ENCODE data around the gene CYSTM1.

CYSTM1 gene, protein sequence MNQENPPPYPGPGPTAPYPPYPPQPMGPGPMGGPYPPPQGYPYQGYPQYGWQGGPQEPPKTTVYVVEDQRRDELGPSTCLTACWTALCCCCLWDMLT

DNA sequence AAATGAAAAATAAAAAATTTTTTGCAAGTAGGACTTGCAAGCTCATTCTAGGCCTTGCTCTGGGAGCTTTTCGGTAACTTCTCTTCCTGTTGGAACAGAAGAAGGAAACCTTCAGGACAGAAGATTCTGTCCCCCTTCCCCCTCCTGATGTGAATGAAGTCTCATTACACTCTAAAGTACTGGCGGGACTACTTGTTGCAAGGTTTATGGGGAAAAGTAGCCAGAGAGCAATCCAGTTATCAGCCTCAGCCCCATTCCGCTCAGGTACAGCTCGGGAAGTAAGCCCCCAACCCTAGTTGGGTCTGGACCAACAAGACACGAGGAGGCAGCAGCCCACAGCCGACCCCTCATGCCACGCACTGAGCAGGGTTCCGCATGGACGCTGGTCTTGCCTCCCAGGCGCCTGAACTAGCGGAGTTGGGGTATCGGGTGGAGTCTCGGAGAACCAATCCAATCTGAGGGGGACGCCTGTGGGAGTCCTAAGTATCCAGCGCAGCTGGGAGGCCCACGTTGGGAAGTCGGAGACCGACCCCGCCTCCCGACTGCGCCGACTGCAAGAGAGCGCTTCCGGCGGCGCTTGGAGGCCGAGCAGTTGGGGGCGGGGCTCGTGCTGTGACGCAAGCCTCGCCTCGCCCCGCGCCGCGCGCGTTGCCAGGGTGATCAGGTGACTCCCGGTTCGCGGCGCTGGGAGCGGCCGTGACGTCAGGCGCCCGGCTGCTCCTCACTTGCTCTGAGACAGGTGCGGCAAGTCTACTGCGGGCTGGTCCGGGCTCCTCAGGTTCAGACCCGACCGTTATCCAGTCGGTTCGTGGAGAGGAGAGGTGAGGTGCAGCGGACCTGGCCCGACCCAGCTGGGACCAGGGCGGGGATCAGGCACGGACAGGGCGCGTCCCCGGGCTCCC lies at the start of gene CYSTM1:
Gene CYSTM1 (plus strand): TSS at position 724 of the 902 bp plus-strand sequence. CDS start 19,278 bp downstream, outside the sequence.
- DNase-seq: peak; percentile 63

DNA sequence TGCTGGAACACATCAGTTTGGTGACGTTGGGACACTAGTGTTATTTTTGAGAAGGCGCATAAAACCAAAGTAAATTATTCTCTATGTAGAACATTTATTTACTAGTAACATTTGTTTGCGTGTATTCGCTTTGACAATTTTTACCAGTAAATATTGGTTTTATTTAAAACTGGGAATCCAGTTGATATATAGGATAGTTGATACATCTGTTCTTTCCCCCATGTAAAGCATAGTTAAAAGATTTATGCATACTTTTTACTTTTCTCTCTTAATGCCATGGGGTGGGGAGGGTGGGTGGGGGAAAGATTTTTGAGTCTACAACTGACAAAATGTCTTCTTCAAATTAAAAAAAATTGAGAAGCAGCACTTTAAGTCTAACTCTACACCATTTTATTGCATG lies 49.4 kb upstream of the CYSTM1 start, which contains the start of gene IGIP:
Gene IGIP (plus strand): TSS at position 301 of the 400 bp plus-strand sequence. CDS start 2,540 bp downstream, outside the sequence.
- no peak for DNase-seq

DNA sequence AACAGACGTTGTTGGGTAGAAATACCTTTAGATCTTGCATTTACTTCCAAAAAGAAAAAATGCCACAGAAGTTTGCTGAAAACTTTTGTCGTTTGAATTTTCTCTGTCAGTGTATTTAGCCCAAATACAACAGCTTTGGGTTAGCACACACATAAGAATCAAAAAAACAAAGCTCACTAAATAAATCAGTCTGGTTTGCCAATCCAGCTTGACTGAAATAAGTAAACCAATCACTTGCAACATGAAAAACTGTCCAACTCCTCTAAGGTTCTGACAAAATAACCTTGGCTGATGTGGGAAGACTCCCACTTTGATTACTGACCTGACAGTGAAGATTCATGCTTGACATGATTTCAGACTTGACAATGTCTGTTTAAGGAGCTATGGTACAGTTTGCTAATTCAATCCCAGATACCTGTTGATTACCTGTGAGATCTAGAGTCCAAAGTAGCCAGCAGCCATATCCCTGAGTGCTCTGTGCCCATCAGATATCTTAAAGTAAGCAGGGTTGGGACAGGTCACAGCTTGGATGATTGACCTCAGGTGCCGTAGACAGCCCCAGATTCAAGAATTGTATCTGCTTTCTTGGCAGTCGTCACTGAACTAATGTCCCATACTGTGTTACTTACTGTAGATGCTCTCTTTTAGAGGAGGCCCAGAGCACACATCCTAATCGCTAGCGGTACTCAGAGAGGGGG lies 48.5 kb upstream of the CYSTM1 start:
- DNase-seq: no peak

DNA sequence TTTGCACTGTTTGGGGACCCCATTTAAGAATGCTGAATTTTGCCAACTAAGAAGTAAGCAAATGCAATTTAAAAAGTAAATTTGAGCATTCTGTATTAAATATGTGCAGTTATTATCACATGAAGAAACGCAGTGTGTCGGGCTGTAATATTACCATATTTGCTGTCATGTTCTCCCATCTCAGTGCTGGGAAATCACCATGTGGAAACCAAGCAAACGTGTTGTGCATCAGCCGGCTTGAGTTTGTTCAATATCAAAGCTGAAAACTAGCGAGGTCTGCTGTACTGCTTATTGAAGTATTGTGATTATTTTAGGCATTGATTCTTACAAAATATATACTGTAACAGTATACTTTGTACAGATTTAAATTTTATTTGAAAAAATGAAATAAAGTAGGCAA lies 46.6 kb upstream of the CYSTM1 start:
- DNase-seq: no peak

DNA sequence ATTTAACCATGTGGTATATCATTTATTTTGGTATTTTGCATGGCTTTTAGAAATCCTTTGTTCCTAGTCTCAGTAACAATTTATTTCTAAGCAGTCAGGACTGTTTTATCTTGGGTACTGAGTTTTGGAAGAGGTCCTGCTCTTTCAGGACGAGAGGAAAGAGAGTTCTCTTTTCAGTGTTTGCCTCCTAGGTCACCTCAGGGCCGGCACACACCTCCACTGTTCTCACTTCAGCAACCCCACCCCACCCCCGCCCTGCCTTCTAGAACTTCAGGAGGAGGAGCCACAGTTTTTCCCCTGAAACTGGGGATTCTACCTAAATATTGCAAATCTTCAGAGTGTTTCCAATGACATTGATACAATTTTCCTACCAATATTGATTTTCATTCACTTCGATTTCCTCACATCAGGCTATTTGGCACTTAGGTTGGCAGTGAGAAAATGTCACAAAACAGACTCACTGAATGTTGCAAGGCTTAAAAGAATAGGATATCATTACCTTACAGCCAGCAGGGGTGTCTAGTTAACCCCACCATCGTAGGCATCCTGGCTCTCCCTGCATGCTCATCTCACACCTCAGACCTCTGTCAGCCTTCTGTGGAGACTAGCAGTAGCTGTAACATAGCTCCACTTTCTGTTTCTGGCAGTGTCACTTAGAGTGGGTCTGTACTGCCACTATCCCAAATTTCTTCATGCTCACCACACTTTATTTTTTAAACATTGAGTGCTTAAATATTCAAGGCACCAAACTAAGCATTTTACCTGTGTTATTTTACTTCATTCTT lies 43.8 kb upstream of the CYSTM1 start:
- no peak for DNase-seq

DNA sequence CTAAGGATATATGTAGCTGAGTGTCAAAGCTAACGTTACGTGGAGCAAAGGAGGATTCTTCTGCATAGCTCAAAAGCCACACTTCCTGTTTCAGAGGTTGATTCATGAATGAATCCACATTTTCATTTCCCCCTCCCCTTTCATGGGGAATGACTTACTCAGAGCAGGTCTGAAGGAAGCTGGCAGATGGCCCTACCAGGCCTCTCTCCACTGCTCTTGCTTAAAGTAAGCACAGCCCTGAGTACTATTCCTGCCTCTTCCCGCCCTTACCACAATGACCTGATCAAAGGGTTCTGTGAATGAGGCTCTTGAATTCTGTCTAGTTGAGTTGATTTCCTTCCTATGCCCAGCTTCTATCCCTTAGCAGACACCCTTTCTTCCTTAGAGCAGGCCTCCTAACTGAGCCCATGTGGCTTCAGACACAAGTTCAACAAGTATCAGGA lies 43.0 kb upstream of the CYSTM1 start:
- DNase-seq: no peak

DNA sequence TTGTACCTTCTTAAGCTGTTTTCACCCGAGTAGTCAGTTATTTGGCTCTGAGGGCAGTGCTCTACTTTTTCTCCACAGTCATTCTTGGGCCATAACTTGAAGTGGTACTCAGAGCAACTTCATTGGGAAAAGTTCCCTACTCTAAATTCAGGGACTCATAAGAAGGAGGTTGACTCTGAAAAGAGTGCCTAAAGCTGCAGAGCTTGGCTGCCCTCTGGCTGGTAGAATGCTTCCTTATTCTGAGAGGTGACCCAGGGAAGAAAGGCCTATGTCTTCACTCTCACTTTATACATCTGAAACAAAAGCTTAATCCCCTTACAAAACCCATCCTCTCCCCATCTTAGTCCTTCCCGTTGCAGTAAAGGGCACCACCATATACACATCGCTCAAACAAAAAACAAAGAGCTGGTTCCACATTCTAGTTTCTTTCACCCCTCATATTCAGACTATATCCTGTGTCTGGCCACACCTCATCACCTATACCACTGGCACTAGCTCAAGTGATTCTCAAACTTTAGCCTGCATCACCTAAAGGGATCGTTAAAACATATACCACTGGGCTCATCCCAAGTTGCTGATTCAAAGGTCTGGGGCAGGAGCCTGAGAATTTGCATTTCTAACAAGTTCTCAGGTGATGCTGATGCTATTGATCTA lies 41.3 kb upstream of the CYSTM1 start:
- DNase-seq: no peak

DNA sequence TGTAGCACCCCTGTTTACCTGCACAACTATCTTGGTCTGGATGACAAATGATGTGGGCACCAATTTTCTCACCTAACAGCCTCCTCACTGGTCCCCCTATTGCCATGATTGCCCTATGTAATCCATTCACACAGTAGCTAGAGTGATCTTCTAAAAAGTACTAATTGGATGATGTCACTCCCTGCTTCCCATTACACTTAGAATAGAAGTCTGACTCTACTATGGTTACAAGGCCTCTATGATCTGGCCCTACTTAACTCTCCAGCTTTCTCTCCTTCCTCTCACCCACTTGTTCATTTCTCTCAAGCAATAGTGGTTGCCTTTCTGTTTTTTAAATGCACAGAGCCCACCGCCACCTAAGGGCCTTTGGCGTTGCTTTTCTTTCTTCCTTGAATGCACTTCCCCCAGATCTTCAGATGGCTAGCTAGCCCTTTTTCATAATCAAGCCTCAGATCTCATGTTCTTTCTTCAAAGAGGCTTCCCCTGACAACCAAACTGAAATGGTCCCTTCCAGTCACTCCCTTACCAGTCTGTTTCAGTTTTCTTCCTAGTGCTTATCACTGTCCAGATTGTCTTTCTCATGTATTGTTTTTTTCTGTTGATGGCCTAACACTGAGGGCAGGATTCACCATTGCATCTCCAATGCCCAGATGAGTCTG lies 40.6 kb upstream of the CYSTM1 start:
- no peak for DNase-seq

DNA sequence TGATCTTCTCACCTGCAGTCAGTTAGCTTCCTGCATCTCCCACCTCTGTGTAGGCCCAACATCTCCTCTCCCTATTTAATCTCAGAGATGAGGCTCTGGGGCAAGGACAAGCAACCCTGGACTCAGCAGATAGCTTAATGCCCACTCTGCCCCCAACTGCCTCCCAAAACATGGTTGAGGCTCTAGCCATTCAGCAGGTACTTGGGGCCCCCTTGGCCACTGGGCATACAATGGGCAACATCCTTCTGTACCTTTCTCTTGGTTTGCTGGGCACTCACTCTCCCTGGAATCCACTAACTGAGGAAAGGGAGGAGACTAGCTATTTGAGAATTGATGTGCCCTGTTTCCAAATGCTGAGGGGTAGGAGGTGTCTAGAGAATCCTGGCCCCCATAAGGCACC lies 39.9 kb upstream of the CYSTM1 start:
- DNase-seq: no peak

DNA sequence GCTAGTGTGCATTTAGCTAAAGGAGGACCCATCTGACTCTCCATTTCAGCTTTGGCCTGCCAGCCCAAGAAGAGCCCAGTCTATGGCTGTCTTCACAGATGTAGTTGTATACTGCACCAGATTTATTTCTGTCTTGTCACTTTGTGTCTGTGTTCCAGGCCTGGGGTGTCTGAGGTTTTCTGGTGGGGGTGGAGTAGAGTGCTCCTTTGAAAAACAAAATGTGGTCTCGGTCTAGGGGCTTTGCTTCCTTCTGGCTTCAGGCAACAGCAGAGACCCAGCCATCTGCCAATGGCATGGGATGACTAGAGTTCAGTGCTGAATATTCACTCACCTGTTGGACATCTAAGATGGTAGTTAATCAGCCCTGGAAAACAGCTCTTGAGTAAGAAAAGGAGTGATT lies 38.4 kb upstream of the CYSTM1 start:
- DNase-seq: no peak

DNA sequence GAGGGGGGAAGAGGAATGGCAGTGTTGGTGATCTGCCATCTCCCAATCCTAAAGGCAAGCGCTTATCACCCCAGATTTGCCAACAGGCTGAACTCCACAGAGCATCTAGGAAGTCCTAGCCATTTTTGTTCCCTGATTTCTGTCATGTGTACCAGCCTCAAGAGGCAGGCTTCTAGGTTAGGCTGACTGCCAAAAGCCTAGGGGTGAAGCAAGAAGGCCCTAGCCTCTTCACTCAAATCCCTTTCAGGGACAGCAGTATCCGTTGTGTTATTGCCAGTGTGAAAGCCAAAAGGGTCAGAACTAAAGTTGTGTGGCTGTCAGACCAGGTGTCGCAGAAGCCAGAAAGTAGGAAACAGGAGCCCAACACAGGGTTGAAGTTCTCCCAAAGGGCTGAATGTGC lies 34.6 kb upstream of the CYSTM1 start:
- no peak for DNase-seq

DNA sequence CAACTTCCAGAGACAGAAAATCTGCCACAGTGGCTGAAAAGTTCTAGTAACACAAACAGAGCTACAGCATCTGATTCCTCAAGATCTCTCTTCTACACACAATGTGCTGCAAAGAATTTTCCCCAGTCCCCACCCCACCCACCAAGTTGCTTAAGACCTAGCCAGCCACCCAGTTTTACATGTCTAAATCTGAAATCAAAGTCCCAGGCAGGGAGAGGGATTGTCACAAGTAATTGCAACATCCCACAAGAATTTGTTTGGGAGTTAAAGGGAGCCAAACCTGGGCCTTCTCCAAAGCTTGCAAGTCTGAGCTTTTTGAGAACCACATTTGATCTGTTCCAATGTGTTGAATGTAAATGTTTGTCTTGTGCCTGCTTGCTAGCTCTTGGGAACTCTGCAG lies 33.7 kb upstream of the CYSTM1 start:
- no peak for DNase-seq

DNA sequence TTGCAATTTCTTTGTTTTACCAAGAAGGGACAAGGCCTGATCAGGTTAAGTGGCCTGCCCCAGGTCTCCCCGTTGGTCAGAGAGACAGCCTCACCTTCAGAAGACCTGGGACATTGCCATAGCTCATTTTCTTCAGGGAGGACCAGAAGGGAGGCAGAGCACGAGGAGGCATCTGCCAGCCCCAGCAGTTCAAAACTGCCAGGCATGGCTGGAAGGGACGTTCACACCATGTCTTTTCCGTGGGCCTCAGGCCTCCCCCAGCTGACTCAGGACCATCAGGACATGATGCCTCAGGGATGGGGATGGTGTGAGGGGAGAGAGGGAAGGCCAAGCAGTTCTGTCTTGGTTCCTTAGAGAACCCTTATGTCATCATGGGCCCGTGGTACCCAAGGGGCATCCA lies 32.7 kb upstream of the CYSTM1 start:
- DNase-seq: no peak

DNA sequence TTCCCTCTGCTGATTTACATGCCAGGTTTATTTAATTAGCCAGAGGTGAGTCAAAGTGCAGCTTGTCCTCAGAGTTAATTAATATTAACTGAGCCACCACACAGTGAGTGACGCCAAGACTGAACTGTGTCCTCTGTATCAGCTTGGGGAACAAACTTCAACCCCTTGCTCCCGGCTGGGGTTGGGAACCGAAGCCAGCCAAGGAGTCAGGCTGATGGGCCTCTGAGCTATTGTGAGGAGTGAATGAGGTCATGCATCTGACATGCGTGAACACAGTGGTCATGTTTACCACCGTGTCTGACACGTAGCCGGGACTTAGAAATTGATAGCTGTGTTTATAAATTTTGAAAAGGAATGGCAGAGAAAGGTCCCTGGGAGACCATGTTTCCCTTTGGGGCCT lies 32.1 kb upstream of the CYSTM1 start:
- no peak for DNase-seq

DNA sequence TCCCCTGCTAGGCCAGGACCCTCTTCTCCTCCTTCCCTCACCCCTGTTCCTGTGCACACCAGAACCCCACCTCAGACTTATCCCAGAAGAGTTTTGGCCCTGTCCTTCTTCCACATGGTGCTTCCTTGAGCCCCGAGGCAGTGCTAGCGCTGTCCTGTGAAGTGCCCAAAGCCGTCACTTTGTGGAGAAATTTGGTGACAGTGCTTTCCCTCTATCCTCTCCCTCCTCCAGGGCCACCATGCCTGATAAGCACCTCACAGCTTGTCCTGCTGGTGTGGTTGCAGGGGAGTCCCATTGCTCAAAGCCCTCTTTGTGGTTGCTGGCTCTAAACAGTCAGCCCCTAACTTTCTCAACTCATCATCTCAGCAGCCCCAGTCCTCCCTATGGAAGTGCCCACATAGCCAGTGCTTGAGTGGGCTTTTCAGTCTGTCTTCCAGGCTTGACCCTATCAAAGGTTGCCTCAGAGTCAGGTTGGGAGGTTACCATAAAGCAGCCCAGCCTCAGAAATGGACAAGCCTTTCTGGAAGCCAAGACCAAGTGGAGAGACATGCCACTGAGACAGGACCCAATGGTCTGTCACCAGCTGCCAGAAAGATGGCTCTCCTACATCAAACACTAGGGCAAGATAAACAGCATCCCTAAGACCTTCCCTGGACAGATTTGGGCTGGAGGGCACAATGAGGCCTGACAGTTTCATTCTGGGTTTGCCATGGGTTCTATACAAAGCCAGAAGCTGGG lies 31.3 kb upstream of the CYSTM1 start:
- DNase-seq: no peak

DNA sequence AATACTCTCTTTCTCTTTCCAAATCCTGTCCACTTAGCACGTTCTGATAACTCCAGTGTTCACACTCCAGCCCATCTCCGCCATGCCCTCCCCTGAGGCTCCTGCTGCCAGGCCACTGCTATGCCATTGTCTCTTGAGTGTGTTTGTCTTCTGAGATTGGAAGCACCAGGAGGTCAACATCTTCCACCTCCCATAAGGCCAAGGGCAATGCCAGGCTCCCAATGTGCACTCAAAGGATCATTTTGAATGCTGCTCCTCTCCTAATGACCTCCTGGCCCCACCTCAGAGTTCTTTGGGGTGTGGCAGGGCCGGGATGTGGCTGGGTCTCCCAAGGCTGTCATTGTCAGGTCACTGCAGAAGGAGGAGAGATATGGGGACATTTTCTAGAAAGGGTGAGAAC lies 29.7 kb upstream of the CYSTM1 start:
- no peak for DNase-seq

DNA sequence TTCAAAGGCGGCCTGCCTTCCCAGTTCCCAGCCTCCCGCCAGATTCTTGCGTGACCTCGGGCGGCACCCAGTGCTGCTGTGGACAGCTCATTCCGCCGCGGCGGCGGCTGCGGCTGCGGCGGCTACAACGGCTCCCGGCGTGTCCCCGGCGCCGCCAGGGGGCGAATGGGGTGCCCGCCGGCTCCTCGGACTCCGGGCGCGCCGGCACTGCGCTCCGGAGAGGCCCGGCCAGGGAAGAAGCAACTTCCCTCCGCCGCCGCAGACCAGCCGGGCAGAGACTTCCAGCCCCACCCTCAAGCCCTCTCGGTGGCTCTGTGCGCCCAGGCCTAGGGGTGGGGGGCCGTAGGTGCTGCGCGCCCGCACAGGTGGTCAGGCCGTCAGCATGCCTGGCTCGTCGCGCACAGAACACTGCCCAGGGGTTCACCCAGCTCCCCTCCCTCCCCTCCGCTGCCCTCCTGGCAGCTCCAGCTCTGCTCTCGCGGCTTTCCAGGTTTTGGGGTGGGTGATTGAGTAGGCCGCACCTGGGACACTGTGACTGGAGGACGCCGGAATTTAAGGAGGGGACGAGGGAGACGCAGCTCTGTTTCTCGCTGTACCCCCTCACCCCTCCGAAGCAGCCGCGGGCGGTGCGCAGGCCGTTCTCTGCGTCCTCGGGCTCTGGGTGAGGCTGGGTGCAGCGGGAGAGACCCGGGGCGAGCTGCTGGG lies 29.0 kb upstream of the CYSTM1 start:
- no peak for DNase-seq

DNA sequence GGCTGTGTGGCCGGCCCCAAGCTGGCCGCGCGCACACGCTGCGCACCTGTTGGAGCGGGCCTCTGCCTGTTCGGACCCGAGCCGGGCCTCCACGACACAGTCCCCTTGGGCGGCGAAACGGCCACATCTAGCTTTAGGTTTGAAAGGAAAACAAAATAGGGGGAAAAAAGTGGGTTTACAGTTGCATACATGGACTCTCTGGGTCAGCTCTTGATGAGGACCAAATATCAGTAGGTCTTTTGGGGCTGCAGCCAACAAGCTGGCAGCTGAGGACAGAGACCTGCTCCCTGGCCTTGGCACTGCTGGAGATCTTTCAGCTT lies 28.5 kb upstream of the CYSTM1 start:
- DNase-seq: no peak

DNA sequence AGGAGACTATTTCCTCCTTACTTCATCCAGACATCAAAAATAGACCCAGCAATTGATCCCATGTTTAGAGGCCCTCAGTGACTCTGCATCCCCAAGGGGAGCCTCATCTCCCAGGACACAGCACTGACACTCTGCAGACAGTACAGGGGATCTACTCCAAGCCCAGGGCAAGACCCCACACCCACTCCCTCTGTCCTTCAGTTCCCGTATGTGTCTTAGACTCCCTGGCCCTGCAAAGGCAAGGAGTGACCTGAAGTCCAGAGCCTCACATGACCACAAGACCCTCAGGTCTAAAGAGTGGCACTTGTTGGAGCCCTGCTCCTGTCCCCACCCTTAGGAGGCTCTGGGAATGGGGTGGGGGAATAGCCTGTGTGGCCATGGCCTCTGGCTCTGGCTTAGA lies 27.5 kb upstream of the CYSTM1 start:
- no peak for DNase-seq

DNA sequence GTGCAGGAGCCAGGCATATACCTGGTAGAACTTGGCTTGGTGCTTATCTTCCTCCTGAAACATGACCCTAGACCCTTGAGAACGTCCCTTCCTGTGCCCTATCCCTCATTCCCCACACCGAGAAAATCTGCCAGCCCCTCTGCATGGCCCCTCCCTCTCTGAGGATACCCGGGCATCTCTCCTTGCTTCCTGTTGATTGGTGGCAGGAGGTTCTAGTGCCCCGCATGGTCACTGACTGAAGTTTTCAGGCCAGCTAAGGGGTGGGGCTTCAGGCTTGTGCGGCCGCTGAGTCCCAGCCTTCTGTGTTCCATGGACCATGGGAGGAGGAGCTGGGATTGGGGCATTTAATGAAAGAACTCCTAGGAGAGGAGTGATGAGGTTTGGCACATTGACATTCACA lies 26.5 kb upstream of the CYSTM1 start:
- DNase-seq: no peak

DNA sequence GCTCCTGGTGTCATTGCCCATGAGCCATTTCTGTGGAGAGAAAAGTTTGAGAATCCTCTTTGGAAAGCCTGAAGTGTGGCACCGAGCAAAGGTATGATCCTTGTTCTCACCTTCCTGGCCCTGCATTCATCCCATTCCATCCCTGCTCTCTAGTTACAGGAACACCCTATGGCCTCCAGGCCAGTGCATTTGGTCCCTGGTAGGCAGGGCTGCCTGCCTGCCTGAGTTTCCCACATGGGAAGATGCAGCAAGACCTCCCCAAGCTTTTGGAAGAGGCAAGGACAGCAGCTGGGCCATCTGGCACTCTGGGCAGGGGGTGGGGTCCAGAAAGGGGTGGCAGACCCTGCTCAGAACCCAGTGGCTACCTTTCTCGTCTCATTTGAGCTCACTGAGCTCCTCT lies 24.8 kb upstream of the CYSTM1 start:
- no peak for DNase-seq

All from NCI-H2081 treated with DMSO at 0.1 percent for 48 hours (cell line).